Adrenal gland (tissue), 5 donors: ENCODE data around the gene RAB26.

Source experiments
- POLR2A ChIP-seq, 2 donors: fragments of 450-650 bp; IDR thresholded peaks; one replicate each; pipeline ENCODE4 v1.6.1; 2017; ENCODE audit warnings: antibody characterized with exemption in 2 of 2, mild to moderate bottlenecking in 2 of 2, moderate library complexity in 1 of 2
- TF ChIP-seq, protein P1 (sequence below), 6 experiments: fragments of 450-650 bp in 4 of 6; fragments of 200-600 bp in 2 of 6; sonication (generic) in 1 of 6; IDR thresholded peaks; 1 replicate in 5 of 6; 2 replicates in 1 of 6; pipeline versions ENCODE4 v1.5.1 to v1.8.0; 2016 to 2021; ENCODE audit warnings: antibody characterized with exemption in 6 of 6, mild to moderate bottlenecking in 2 of 6, moderate library complexity in 1 of 6
- donor health status: DM: no; HTN: no; CAD: no.

DNA sequence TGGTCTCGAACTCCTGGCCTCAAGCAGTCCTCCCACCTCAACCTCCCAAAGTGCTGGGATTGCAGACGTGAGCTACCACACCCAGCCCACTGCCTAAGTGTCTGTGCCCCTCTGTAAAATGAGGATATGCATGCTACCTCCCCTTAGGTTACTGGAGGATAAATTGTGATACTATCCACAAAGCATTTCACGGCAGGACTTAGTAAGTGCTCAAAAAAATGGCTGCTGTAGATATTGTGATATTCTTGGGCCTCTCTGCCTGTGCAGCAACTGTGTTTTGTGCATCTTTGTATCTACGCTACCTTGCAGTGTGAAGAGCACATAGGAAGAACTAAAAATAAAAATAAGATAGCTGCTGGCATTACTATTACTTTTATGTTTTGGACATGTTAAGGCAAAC is 49.9 kb downstream of the RAB26 start:
- TF ChIP-seq POLR2A (IDR thresholded peaks at IDR 0.05) = no peak
- TF ChIP-seq, protein P1, sequence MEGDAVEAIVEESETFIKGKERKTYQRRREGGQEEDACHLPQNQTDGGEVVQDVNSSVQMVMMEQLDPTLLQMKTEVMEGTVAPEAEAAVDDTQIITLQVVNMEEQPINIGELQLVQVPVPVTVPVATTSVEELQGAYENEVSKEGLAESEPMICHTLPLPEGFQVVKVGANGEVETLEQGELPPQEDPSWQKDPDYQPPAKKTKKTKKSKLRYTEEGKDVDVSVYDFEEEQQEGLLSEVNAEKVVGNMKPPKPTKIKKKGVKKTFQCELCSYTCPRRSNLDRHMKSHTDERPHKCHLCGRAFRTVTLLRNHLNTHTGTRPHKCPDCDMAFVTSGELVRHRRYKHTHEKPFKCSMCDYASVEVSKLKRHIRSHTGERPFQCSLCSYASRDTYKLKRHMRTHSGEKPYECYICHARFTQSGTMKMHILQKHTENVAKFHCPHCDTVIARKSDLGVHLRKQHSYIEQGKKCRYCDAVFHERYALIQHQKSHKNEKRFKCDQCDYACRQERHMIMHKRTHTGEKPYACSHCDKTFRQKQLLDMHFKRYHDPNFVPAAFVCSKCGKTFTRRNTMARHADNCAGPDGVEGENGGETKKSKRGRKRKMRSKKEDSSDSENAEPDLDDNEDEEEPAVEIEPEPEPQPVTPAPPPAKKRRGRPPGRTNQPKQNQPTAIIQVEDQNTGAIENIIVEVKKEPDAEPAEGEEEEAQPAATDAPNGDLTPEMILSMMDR (IDR thresholded peaks at IDR 0.05) = no peak
